KMS-11 (cell line): ENCODE results near the gene ZNF446.

Experiments used
- H2AFZ ChIP-seq: fragments of 200-600 bp; sonication (generic); 2 replicates; pipeline ENCODE4 v1.6.1; 2016; ENCODE audit warnings: antibody characterized with exemption, mixed run types, low read depth
- H3K27ac ChIP-seq: fragments of 200-600 bp; sonication (generic); 2 replicates; pipeline ENCODE4 v1.6.1; 2016; ENCODE audit warnings: mild to moderate bottlenecking, mixed run types
- H3K27me3 ChIP-seq: fragments of 200-600 bp; sonication (generic); 2 replicates; pipeline ENCODE4 v1.6.1; 2017; ENCODE audit warnings: mild to moderate bottlenecking, low read depth, mixed run types, moderate library complexity; ENCODE audit not compliant: insufficient read depth
- H3K36me3 ChIP-seq: fragments of 200-600 bp; sonication (generic); 2 replicates; pipeline ENCODE4 v1.6.1; 2017; ENCODE audit warnings: mild to moderate bottlenecking, mixed run types; ENCODE audit not compliant: insufficient read depth
- H3K4me1 ChIP-seq: fragments of 200-600 bp; sonication (generic); 2 replicates; pipeline ENCODE4 v1.6.1; 2016; ENCODE audit warnings: mild to moderate bottlenecking, low read depth, mixed run types; ENCODE audit not compliant: poor library complexity, severe bottlenecking
- H3K4me2 ChIP-seq: fragments of 200-600 bp; sonication (generic); 2 replicates; pipeline ENCODE4 v1.7.0; 2016; ENCODE audit warnings: mild to moderate bottlenecking, mixed run types
- H3K4me3 ChIP-seq: fragments of 200-600 bp; sonication (generic); IDR thresholded peaks from 2 replicates; pipeline ENCODE4 v1.6.1; 2017; ENCODE audit warnings: low read depth, low read length, mixed read lengths; ENCODE audit not compliant: insufficient read depth
- H3K79me2 ChIP-seq: fragments of 200-600 bp; sonication (generic); 2 replicates; pipeline ENCODE4 v1.6.1; 2016; ENCODE audit warnings: low read depth, mixed run types; ENCODE audit not compliant: insufficient read depth
- H3K9ac ChIP-seq: fragments of 200-600 bp; sonication (generic); 2 replicates; pipeline ENCODE4 v1.6.1; 2016; ENCODE audit warnings: mild to moderate bottlenecking, mixed run types
- H4K20me1 ChIP-seq: fragments of 200-600 bp; sonication (generic); 2 replicates; pipeline ENCODE4 v1.6.1; 2016; ENCODE audit warnings: mild to moderate bottlenecking, mixed run types; ENCODE audit not compliant: insufficient read depth
- TF ChIP-seq, protein P1 (sequence below): fragments of 200-600 bp; sonication (generic); conservative IDR thresholded peaks from 2 replicates; pipeline ENCODE4 v1.6.1; 2017; ENCODE audit warnings: low read depth, mild to moderate bottlenecking, antibody characterized with exemption, low read length, moderate library complexity, mixed read lengths

ZNF446 gene

DNA sequence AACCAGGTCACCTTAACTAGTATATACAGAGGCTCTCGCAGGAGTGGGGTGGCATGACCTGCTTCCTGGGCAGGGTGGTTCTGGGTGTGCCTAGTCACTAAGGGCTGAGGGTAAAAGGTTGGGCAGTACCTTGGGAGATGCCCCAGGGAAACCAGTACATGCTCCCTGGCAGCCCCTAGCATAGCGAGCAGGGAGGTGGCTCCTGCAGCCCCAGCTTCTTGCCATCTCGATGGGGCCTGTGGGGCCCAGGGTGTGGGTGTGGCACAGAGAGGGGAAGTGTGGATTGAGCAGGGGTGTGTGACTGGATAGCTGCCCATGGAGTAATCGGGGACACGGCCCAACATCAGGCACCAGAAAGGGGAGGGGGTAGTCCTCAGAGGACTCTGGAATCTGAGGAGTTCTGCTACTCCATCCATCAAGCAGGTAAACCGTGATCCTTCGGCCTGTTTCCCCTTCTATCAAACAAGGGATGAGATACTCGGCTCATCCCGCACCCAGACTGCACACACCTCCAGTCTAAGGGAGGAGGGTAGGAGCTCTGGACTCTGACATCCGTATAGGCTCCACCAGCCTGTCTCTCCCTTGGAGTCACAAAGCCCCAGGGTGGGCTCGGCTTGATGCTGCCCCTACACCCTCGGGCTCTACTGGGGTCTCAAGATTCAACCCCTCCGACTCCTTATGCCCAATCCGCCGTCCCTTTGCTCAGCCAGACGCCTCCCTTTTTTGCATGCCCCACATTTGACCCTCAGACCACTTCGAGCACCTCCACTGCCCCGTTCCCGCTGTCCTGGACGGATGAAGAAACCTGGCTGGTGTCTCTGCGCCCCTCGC lies 42.3 kb downstream of the ZNF446 start:
- Histone ChIP-seq H3K27ac (peak overlapping the region; percentile 83), H3K36me3 (no peaks in the 10 kb centered on the region), H3K4me3 (no peak overlapping the region), H3K9ac (peak overlapping the region; percentile 90), H3K4me1 (peaks cover 27% of the 10 kb centered on the region), H3K79me2 (peaks cover 25% of the 10 kb centered on the region), H2AFZ (peak overlapping the region; percentile 82), H3K27me3 (no peaks in the 10 kb centered on the region), H3K4me2 (peak overlapping the region; percentile 51), H4K20me1 (no peaks in the 10 kb centered on the region)
- TF ChIP-seq, protein P1, sequence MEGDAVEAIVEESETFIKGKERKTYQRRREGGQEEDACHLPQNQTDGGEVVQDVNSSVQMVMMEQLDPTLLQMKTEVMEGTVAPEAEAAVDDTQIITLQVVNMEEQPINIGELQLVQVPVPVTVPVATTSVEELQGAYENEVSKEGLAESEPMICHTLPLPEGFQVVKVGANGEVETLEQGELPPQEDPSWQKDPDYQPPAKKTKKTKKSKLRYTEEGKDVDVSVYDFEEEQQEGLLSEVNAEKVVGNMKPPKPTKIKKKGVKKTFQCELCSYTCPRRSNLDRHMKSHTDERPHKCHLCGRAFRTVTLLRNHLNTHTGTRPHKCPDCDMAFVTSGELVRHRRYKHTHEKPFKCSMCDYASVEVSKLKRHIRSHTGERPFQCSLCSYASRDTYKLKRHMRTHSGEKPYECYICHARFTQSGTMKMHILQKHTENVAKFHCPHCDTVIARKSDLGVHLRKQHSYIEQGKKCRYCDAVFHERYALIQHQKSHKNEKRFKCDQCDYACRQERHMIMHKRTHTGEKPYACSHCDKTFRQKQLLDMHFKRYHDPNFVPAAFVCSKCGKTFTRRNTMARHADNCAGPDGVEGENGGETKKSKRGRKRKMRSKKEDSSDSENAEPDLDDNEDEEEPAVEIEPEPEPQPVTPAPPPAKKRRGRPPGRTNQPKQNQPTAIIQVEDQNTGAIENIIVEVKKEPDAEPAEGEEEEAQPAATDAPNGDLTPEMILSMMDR = no peak

DNA sequence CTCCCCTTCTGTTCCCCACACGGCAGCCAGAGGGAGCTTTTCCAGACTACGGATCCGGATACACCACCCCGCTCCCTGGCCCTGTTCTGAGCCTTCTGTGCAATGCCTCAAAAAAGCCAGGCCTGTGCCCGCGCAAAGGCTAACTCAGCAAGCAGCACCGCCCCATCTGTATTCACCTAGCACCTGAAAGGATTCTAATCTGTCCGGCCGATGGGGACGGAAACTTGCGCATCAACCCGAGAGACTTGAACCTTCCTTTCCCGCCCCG lies 42.9 kb downstream of the ZNF446 start:
- Histone ChIP-seq H4K20me1 (no peaks in the 10 kb centered on the region), H3K79me2 (peaks cover 25% of the 10 kb centered on the region), H2AFZ (peak overlapping the region; percentile 82), H3K4me3 (no peak overlapping the region), H3K27me3 (no peaks in the 10 kb centered on the region), H3K4me1 (peaks cover 23% of the 10 kb centered on the region), H3K27ac (peak overlapping the region; percentile 83), H3K36me3 (no peaks in the 10 kb centered on the region), H3K9ac (peak overlapping the region; percentile 90), H3K4me2 (peak overlapping the region; percentile 51)
- TF ChIP-seq, protein P1 = no peak

DNA sequence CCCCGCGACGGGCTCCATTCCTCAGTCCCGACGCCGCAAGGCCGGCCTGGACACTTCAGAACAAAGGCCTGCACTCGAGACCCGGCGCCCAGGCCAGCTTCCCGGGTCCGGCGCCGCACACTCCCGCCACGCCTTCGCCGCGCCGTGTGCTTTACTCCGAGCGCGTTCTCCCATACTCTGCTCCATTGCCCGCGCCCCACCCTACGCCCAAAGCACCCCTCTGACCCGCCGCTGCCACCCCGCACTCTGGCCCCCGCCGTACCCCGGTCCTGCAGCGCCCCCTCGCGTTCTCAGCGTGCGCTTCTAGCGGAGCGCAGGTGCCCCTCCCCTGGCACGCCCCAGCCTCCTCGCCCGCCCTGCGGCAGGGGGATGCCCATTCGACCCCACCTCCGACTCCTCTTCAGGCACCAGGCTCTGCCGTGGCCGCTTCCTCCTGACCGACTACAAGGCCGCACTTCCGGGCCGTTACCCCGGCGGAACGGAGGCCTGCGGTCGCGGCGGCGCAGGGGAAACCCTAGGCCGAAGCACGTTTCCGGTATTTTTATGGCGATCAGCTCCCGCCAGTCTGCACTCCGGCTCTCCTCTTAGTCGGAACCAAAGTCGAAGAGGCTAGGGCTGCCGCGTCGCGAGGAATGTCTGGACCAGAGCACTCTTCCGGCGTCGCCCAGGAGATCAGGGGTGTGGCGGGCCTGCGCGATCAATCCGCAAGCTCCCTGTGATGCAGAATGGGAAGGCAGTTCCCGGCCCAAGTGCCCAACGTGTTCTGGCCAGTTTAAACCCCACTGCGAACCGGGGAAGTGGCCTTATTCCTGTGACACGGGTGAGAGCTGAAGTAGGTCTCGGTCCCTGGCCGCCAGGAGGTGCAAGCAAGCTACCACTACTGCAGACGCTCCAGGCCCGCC lies 43.5 kb downstream of the ZNF446 start, which contains the start of gene ZBTB45:
Gene ZBTB45 (minus strand): TSS at position 456 of the 902 bp plus-strand sequence. CDS start 2,137 bp downstream, outside the sequence.
- Histone ChIP-seq H2AFZ (peak within 1 kb of the TSS; percentile 82), H3K79me2 (peaks cover 22% of the 10 kb centered on the region)

DNA sequence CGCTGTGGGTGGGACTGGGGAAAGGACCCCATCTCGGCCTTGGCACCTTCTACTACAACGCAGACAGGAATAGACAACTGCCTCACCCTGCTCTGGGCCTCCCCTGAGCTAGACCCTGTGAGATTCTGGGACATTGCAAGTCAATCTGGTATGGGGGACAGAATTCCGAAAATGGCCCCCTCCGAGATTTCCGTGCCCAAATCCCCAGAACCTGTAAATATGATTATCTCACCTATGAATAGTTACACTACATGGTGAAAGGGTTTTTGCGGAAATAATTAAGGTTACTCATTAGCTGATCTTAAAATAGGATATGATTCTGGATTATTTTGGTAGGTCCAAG lies 44.1 kb downstream of the ZNF446 start:
- Histone ChIP-seq H3K27me3 (no peaks in the 10 kb centered on the region), H3K4me3 (no peak overlapping the region), H3K36me3 (no peaks in the 10 kb centered on the region), H2AFZ (peak overlapping the region; percentile 49), H3K79me2 (peaks cover 16% of the 10 kb centered on the region; the same call in 1 of the 2 replicates), H3K4me2 (peak overlapping the region; percentile 62), H4K20me1 (no peaks in the 10 kb centered on the region), H3K4me1 (peaks cover 17% of the 10 kb centered on the region), H3K9ac (peak overlapping the region; percentile 90; the same call in 1 of the 2 replicates), H3K27ac (peak overlapping the region; percentile 83)
- TF ChIP-seq, protein P1 = no peak

More for the DNA sequence above, 43.5 kb downstream of the ZNF446 start, which contains the start of gene ZBTB45:
- H3K9ac ChIP-seq = peak within 1 kb of the TSS; percentile 90
- no peaks in the 10 kb centered on the region for H3K27me3 ChIP-seq
- H3K4me3 ChIP-seq = no peak within 1 kb of the TSS
- H3K27ac ChIP-seq = peak within 1 kb of the TSS; percentile 83
- TF ChIP-seq, protein P1 = peak; percentile 80
- no peaks in the 10 kb centered on the region for H4K20me1 ChIP-seq
- H3K4me2 ChIP-seq = peak within 1 kb of the TSS; percentile 62
- peaks cover 23% of the 10 kb centered on the region for H3K4me1 ChIP-seq
- no peaks in the 10 kb centered on the region for H3K36me3 ChIP-seq
